AG09309 (cell line): ENCODE results near the gene STPG3.
A peak's percentile ranks its signal among the peaks of the same experiment; 100 is the strongest.

ENCODE experiments used
- DNase-seq: peaks from one replicate; pipeline ENCODE4 v3.0.0-alpha.2; 2010; ENCODE audit warnings: low read depth
- H3K4me3 ChIP-seq: 2 replicates; pipeline ENCODE4 v1.5.1; 2011; ENCODE audit warnings: mild to moderate bottlenecking, low read depth, low read length, moderate library complexity; ENCODE audit not compliant: control insufficient read depth
- TF ChIP-seq, protein P1 (sequence below): IDR thresholded peaks from 2 replicates; pipeline ENCODE4 v1.5.1; 2011; ENCODE audit warnings: mild to moderate bottlenecking, low read depth, low read length, inconsistent platforms; ENCODE audit not compliant: insufficient read depth, control insufficient read depth; ENCODE audit errors: missing control alignments

The STPG3 gene

GRCh38 chr9:137294091-137294680, 43.1 kb downstream of the STPG3 start:
- no peak overlapping the region for H3K4me3 ChIP-seq
- no peak for DNase-seq

GRCh38 chr9:137294681-137295237, 43.7 kb downstream of the STPG3 start:
- no peak for DNase-seq

More at GRCh38 chr9:137294091-137294680, 43.1 kb downstream of the STPG3 start:
- TF ChIP-seq, protein P1, sequence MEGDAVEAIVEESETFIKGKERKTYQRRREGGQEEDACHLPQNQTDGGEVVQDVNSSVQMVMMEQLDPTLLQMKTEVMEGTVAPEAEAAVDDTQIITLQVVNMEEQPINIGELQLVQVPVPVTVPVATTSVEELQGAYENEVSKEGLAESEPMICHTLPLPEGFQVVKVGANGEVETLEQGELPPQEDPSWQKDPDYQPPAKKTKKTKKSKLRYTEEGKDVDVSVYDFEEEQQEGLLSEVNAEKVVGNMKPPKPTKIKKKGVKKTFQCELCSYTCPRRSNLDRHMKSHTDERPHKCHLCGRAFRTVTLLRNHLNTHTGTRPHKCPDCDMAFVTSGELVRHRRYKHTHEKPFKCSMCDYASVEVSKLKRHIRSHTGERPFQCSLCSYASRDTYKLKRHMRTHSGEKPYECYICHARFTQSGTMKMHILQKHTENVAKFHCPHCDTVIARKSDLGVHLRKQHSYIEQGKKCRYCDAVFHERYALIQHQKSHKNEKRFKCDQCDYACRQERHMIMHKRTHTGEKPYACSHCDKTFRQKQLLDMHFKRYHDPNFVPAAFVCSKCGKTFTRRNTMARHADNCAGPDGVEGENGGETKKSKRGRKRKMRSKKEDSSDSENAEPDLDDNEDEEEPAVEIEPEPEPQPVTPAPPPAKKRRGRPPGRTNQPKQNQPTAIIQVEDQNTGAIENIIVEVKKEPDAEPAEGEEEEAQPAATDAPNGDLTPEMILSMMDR: no peak

DNA sequence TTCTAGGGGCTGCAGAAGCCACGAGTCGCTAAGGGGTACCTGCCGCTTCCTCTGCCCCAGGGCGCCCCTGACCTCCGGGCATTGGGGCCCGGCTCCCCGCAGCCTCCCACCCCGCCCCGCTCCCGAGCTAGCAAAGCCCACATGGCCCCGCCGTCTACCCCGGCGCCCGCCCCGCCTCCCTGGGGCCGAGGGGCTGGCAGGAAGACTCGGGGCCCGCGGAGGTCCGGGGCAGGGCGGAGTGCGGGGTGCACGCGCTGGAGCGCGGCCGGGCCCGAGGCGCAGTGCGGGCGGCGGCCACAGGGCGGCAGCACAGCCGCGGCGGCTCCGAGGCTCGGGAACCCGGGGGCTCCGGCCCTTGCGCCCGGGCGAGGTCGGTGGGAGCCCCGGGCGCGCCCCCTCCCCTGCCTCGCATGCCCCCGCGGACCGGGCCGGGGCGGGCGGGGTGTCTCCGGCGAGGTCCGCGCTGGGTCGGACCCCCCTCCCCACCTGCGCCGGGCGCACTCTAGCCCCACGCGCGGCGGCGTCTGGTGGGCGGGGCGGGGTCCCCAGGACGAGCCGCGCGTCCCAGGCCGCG, 44.2 kb downstream of the STPG3 start:
- no peak for DNase-seq
- no peak overlapping the region for H3K4me3 ChIP-seq
- TF ChIP-seq, protein P1: peak; percentile 29

More at GRCh38 chr9:137294681-137295237, 43.7 kb downstream of the STPG3 start:
- TF ChIP-seq, protein P1: peak; percentile 45
- no peak overlapping the region for H3K4me3 ChIP-seq

- no peak overlapping the region for H3K4me3 ChIP-seq
- no peak for DNase-seq
- TF ChIP-seq, protein P1: no peak
These were observed 45.0 kb downstream of the STPG3 start for GRCh38 chr9:137295849-137296669.

GRCh38 chr9:137296670-137297664, 45.9 kb downstream of the STPG3 start:
- DNase-seq: no peak
- TF ChIP-seq, protein P1: no peak
- H3K4me3 ChIP-seq: no peak overlapping the region
